NB4 (cell line): Measurements from ENCODE around the gene SYNGR3.

Experiments
- DNase-seq: peaks from one replicate; pipeline ENCODE4 v3.0.0; 2010; ENCODE audit warnings: low read depth
- H3K4me3 ChIP-seq: one replicate; pipeline ENCODE4 v1.5.1; 2011; ENCODE audit warnings: mild to moderate bottlenecking, low read depth, low read length, moderate library complexity
- CTCF ChIP-seq: IDR thresholded peaks from one replicate; pipeline ENCODE4 v1.5.1; 2012; ENCODE audit warnings: low read depth, low read length
- MAX ChIP-seq: IDR thresholded peaks from 2 replicates; pipeline ENCODE4 v1.6.1; 2011; ENCODE audit warnings: low read depth, low read length
- MYC ChIP-seq: IDR thresholded peaks from 2 replicates; pipeline ENCODE4 v1.6.1; 2011; ENCODE audit warnings: low read depth, low read length
- POLR2A ChIP-seq: IDR thresholded peaks from 2 replicates; pipeline ENCODE4 v1.6.1; 2011; ENCODE audit warnings: mild to moderate bottlenecking; ENCODE audit not compliant: insufficient read length; ENCODE audit errors: extremely low read depth

SYNGR3 gene

DNA sequence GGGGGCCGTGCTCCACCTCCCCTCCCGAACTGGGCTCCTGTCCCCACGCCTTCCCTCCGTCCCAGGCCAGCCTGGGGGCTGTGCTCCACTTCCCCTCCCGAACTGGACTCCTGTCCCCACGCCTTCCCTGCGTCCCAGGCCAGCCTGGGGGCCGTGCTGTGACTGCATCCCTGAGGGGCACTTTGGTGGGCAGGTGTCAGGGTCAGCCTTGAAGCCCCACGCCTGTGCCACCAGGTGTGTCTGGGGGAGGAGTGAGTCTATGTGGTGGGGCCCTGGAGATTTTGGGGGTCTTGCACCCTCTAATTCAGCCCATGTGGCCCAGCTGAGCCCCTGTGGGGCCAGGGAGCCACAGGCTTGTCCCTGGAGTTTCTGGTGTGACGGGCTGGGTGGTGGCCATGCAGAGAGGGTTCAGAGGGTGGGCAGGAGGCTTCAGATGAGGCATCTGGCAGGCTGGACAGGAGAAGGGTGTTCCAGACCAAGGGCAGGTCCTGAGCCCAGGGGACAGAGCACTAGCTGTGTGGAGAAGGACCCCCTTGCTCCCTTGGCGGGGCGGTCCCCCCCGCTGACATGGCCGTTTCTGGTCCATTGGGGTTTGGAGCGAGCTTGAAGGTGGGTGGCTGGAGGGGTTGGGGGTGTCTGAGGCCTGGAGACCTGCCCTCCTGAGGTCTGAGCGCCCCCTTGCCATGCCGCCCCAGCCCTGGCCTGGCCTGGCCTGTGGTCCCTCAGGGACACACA lies 45.1 kb downstream of the SYNGR3 start:
- TF ChIP-seq MAX: no peak
- TF ChIP-seq MYC: no peak
- no peak for TF ChIP-seq POLR2A
- no peak for TF ChIP-seq CTCF
- no peak overlapping the region for H3K4me3 ChIP-seq
- no peak for DNase-seq

- no peak for DNase-seq
- no peak for TF ChIP-seq MYC
Observed at GRCh38 chr16:2035431-2036199, 45.8 kb downstream of the SYNGR3 start.

DNA sequence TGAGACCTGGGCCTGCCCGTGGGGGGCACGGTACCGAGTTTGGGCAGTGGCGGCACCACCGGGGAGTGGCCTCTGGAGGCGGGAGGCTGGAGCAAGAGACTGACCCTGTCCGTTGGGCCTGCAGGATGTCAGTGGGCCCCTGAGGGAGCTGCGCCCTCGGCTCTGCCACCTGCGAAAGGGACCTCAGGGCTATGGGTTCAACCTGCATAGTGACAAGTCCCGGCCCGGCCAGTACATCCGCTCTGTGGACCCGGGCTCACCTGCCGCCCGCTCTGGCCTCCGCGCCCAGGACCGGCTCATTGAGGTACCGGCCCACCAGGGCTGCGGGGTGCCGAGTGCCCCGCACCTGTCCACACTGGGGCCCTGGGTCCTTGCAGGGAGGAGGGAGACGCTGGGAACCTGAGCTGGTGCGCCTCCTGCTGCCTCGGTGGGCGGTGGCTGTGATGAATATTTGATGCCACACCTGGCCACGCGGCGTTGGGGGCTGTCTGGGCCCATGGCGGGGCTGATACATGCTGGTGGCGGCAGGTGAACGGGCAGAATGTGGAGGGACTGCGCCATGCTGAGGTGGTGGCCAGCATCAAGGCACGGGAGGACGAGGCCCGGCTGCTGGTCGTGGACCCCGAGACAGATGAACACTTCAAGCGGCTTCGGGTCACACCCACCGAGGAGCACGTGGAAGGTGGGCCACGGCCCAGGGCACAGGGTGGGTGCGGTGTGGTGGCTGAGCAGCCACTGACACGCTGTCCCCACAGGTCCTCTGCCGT lies 46.6 kb downstream of the SYNGR3 start:
- no peak for DNase-seq
- H3K4me3 ChIP-seq: no peak overlapping the region
- TF ChIP-seq MAX (no peak), CTCF (no peak), POLR2A (no peak), MYC (no peak)

More at GRCh38 chr16:2035431-2036199, 45.8 kb downstream of the SYNGR3 start:
- no peak overlapping the region for H3K4me3 ChIP-seq

- no peak overlapping the region for H3K4me3 ChIP-seq
- TF ChIP-seq MYC (no peak), POLR2A (no peak), CTCF (no peak), MAX (no peak)
- DNase-seq: no peak
Observed at GRCh38 chr16:2037115-2037514, 47.3 kb downstream of the SYNGR3 start.

- TF ChIP-seq CTCF (no peak), MYC (no peak), MAX (no peak), POLR2A (no peak)
- no peak for DNase-seq
- H3K4me3 ChIP-seq: no peak overlapping the region
Observed at GRCh38 chr16:2037647-2038381, 48.0 kb downstream of the SYNGR3 start.
